GM12801 (cell line): Measurements from ENCODE around the gene HS3ST2.

Experiments used
- CTCF ChIP-seq: IDR thresholded peaks from one replicate; pipeline ENCODE4 v1.5.1; 2011; ENCODE audit warnings: control low read depth; ENCODE audit not compliant: insufficient read length; ENCODE audit errors: extremely low read depth

HS3ST2 gene

GRCh38 chr16:22813223-22813947 lies 577 bp upstream of the HS3ST2 start:
- no peak for TF ChIP-seq CTCF

GRCh38 chr16:22814711-22815105 lies 746 bp downstream of the HS3ST2 start:
- no peak for TF ChIP-seq CTCF

GRCh38 chr16:22815863-22816262 lies 1.9 kb downstream of the HS3ST2 start:
- no peak for TF ChIP-seq CTCF

GRCh38 chr16:22816475-22816874 lies 2.5 kb downstream of the HS3ST2 start:
- TF ChIP-seq CTCF: no peak

- TF ChIP-seq CTCF: no peak
Observed at GRCh38 chr16:22838681-22839080, 24.7 kb downstream of the HS3ST2 start.

- TF ChIP-seq CTCF: no peak
Observed at GRCh38 chr16:22843122-22843521, 29.2 kb downstream of the HS3ST2 start.

- TF ChIP-seq CTCF: no peak
Observed at GRCh38 chr16:22843856-22844255, 29.9 kb downstream of the HS3ST2 start.

- TF ChIP-seq CTCF: no peak
Observed at GRCh38 chr16:22844416-22844815, 30.5 kb downstream of the HS3ST2 start.
